ENCODE results near the gene CLCN7. TPM values are rescaled to one million over a fixed set of nuclear protein-coding genes. Genes with fewer than 3 reads are reported as not detected.
A peak's percentile ranks its signal among the peaks of the same experiment; 100 is the strongest.

The CLCN7 gene
- total and polyA plus RNA-seq, 2 of the 13 experiments (the other 11 are each of a cell fraction or from before 2014, with no cell fraction given), result 24.6 to 25.1 TPM

DNA sequence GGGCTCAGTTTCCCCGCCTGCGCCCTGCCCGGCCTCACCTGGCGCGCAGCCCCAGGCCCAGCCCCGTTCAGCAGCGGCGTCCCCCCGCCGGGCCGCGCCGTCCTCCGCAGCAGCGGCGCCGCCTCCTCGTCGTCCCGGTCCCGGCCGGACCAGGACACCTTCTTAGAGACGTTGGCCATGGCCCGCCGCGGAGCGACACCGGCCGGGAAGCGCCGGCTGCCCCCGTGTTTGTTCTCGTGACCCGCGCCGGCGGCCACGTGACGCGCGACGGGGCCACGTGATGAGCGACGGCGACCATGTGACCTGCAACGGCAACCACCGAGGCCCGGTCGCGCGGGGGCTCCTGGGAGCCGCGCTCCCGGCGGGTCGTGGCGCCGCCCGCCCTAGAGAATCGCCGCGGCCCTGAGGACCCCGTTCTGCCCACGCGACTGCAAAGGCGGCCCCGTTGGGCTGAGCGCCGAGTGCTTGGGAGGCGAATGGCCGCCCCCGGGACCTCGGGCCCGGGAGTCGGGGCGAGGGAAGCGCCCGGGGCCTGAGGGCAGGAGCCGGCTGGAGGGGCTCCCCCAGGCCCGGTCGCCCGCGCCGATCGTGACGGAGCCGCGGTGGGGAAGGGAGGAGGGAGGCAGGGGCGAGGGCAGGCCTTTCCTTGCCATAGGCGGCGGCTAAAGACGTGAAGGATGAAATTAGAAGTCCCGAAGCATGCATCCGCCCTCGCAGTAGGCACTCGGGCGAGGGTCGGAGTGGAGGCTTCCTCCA, at the start of gene CLCN7 (continued):
- TF ChIP-seq ZBTB10 (CRISPR knock-in tag; IDR thresholded peaks at IDR 0.05; ENCODE audit: borderline replicate concordance) (no peak; the same call in 1 of the 2 replicates), AKAP8 (CRISPR knock-in tag; IDR thresholded peaks at IDR 0.05) (peak; percentile 38; the same call in 1 of the 2 replicates), ZNF331 (CRISPR knock-in tag; IDR thresholded peaks at IDR 0.05) (peak; percentile 76), SUZ12 (IDR thresholded peaks at IDR 0.05; ENCODE audit: low read depth, low read length) (peak; percentile 23; the same call in 1 of the 2 replicates), TCF7 (IDR thresholded peaks at IDR 0.05; ENCODE audit: low read depth) (no peak), ZNF256 (CRISPR knock-in tag; conservative IDR thresholded peaks at IDR 0.05) (no peak), HMGA1 (CRISPR knock-in tag; conservative IDR thresholded peaks at IDR 0.05) (no peak), ZNF639 (CRISPR knock-in tag; conservative IDR thresholded peaks at IDR 0.05) (peak; percentile 96), EZH2 (conservative IDR thresholded peaks at IDR 0.05; ENCODE audit: low read depth, low read length) (no peak), ZNF263 (CRISPR knock-in tag; IDR thresholded peaks at IDR 0.05) (no peak; the same call in 1 of the 2 replicates), HES4 (CRISPR knock-in tag; IDR thresholded peaks at IDR 0.05; ENCODE audit: borderline replicate concordance) (peak; percentile 92), SMAD1 (CRISPR knock-in tag; IDR thresholded peaks at IDR 0.05; ENCODE audit: borderline replicate concordance, low read depth) (peak; percentile 57; the same call in 1 of the 2 replicates), ZNF251 (CRISPR knock-in tag; IDR thresholded peaks at IDR 0.05) (no peak), ZBTB33 (CRISPR knock-in tag; IDR thresholded peaks at IDR 0.05) (peak; percentile 69; the same call in 1 of the 2 replicates), SETDB1 (CRISPR knock-in tag; IDR thresholded peaks at IDR 0.05; ENCODE audit: borderline replicate concordance) (no peak), PPARG (CRISPR knock-in tag; conservative IDR thresholded peaks at IDR 0.05) (0 out of 2 replicates have a peak, but pooled peaks have one; percentile 43)
- TF ChIP-seq, protein P1, sequence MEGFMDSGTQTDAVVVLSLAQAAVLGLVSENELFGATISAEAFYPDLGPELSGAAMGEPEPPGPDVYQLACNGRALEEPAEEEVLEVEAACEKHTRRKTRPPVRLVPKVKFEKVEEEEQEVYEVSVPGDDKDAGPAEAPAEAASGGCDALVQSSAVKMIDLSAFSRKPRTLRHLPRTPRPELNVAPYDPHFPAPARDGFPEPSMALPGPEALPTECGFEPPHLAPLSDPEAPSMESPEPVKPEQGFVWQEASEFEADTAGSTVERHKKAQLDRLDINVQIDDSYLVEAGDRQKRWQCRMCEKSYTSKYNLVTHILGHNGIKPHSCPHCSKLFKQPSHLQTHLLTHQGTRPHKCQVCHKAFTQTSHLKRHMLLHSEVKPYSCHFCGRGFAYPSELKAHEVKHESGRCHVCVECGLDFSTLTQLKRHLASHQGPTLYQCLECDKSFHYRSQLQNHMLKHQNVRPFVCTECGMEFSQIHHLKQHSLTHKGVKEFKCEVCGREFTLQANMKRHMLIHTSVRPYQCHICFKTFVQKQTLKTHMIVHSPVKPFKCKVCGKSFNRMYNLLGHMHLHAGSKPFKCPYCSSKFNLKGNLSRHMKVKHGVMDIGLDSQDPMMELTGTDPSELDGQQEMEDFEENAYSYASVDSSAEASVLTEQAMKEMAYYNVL (CRISPR knock-in tag; IDR thresholded peaks at IDR 0.05; ENCODE audit: borderline replicate concordance), result peak; percentile 35; the same call in 1 of the 2 replicates
- TF ChIP-seq, protein P2, sequence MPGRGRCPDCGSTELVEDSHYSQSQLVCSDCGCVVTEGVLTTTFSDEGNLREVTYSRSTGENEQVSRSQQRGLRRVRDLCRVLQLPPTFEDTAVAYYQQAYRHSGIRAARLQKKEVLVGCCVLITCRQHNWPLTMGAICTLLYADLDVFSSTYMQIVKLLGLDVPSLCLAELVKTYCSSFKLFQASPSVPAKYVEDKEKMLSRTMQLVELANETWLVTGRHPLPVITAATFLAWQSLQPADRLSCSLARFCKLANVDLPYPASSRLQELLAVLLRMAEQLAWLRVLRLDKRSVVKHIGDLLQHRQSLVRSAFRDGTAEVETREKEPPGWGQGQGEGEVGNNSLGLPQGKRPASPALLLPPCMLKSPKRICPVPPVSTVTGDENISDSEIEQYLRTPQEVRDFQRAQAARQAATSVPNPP (CRISPR knock-in tag; IDR thresholded peaks at IDR 0.05), result peak; percentile 69; the same call in 1 of the 2 replicates
- TF ChIP-seq, protein P3, sequence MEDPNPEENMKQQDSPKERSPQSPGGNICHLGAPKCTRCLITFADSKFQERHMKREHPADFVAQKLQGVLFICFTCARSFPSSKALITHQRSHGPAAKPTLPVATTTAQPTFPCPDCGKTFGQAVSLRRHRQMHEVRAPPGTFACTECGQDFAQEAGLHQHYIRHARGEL (CRISPR knock-in tag; IDR thresholded peaks at IDR 0.05), result no peak; the same call in 1 of the 2 replicates
